ENCODE measurements around the gene PDLIM5. TPM values are rescaled to one million over a fixed set of nuclear protein-coding genes. Genes with fewer than 3 reads are reported as not detected.
"Not testable (repeated sequence)": the region's sequence is repeated elsewhere in the genome, so short reads cannot be mapped to it uniquely, and the experiment has no call there.

Gene PDLIM5
- polyA plus RNA-seq, 1 donor (not counting 4 experiments of a cell fraction or from before 2014, with no cell fraction given) = 112 TPM

- peaks cover 3 to 12% of the 10 kb centered on the region in 2 experiments for H3K36me3 ChIP-seq (ENCODE audit: control insufficient read depth in 2 of 2, extremely low read depth in 1 of 2, insufficient read depth in 2 of 2, low read length in 2 of 2)
- H3K4me1 ChIP-seq (ENCODE audit: control insufficient read depth, extremely low read depth, insufficient read depth, low read length) = no peaks in the 10 kb centered on the region
- H3K9me1 ChIP-seq (ENCODE audit: control insufficient read depth, extremely low read depth, insufficient read depth, low read length) = no peaks in the 10 kb centered on the region
- H3K4me3 ChIP-seq (ENCODE audit: control insufficient read depth in 2 of 3, extremely low read depth in 1 of 3, insufficient read depth in 2 of 3, low read depth in 1 of 3, low read length in 3 of 3) = no peak overlapping the region
- H3K4me2 ChIP-seq (ENCODE audit: control insufficient read depth, extremely low read depth, insufficient read depth, low read depth, low read length) = no peak overlapping the region
- H3K27ac ChIP-seq (ENCODE audit: control insufficient read depth, insufficient read depth, low read length) = no peak overlapping the region
- no peaks in the 10 kb centered on the region for H3K27me3 ChIP-seq (ENCODE audit: control insufficient read depth, extremely low read depth, insufficient read depth, low read length)
- no peaks in the 10 kb centered on the region for H3K79me2 ChIP-seq (ENCODE audit: control insufficient read depth, insufficient read depth, low read length)
- H3K9me3 ChIP-seq (ENCODE audit: control insufficient read depth, low read depth, low read length) = no peaks in the 10 kb centered on the region
- no peak overlapping the region for H3K9ac ChIP-seq (ENCODE audit: control insufficient read depth, extremely low read depth, insufficient read depth, low read length)
- dilution Hi-C loops (cut with MboI; ENCODE audit: extremely low pct_ligation_motif_present, low sequenced_read_pairs) = no loop called here
- DNase-seq (ENCODE audit: low read depth, low spot score) (no peak), FAIRE-seq (no peak)
- H2AFZ ChIP-seq (ENCODE audit: control insufficient read depth, low read length) = no peak overlapping the region
- H4K20me1 ChIP-seq (ENCODE audit: control insufficient read depth, extremely low read depth, insufficient read depth, low read length) = no peaks in the 10 kb centered on the region
- TF ChIP-seq EZH2 (IDR thresholded peaks at IDR 0.05; ENCODE audit: low read length) (no peak), CTCF (optimal IDR thresholded peaks at IDR 0.05 in 1 of 3, IDR thresholded peaks at IDR 0.05 in 1 of 3, conservative IDR thresholded peaks at IDR 0.05 in 1 of 3; ENCODE audit: extremely low read depth in 1 of 3, insufficient read depth in 2 of 3, low read length in 3 of 3) (no peak)
Measured at GRCh38 chr4:94626942-94627341, 175.2 kb downstream of the PDLIM5 start.

GRCh38 chr4:94629058-94629457, 177.3 kb downstream of the PDLIM5 start:
- H3K27ac ChIP-seq (ENCODE audit: control insufficient read depth, insufficient read depth, low read length); DNase-seq (ENCODE audit: low read depth, low spot score); H3K4me1 ChIP-seq (ENCODE audit: control insufficient read depth, extremely low read depth, insufficient read depth, low read length); H3K4me3 ChIP-seq (ENCODE audit: control insufficient read depth in 2 of 3, extremely low read depth in 1 of 3, insufficient read depth in 2 of 3, low read depth in 1 of 3, low read length in 3 of 3); H3K79me2 ChIP-seq (ENCODE audit: control insufficient read depth, insufficient read depth, low read length); FAIRE-seq; H3K27me3 ChIP-seq (ENCODE audit: control insufficient read depth, extremely low read depth, insufficient read depth, low read length); H3K9ac ChIP-seq (ENCODE audit: control insufficient read depth, extremely low read depth, insufficient read depth, low read length); H4K20me1 ChIP-seq (ENCODE audit: control insufficient read depth, extremely low read depth, insufficient read depth, low read length); H3K4me2 ChIP-seq (ENCODE audit: control insufficient read depth, extremely low read depth, insufficient read depth, low read depth, low read length); H3K9me3 ChIP-seq (ENCODE audit: control insufficient read depth, low read depth, low read length); H2AFZ ChIP-seq (ENCODE audit: control insufficient read depth, low read length); dilution Hi-C loops (cut with MboI; ENCODE audit: extremely low pct_ligation_motif_present, low sequenced_read_pairs); H3K9me1 ChIP-seq (ENCODE audit: control insufficient read depth, extremely low read depth, insufficient read depth, low read length): not testable (repeated sequence)
- H3K36me3 ChIP-seq (ENCODE audit: control insufficient read depth in 2 of 2, extremely low read depth in 1 of 2, insufficient read depth in 2 of 2, low read length in 2 of 2) = peaks cover 0 to 12% of the 10 kb centered on the region in 2 experiments

GRCh38 chr4:94629837-94630236, 178.1 kb downstream of the PDLIM5 start:
- no peak for FAIRE-seq
- H3K4me2 ChIP-seq (ENCODE audit: control insufficient read depth, extremely low read depth, insufficient read depth, low read depth, low read length) = no peak overlapping the region
- TF ChIP-seq CTCF (optimal IDR thresholded peaks at IDR 0.05 in 1 of 3, IDR thresholded peaks at IDR 0.05 in 1 of 3, conservative IDR thresholded peaks at IDR 0.05 in 1 of 3; ENCODE audit: extremely low read depth in 1 of 3, insufficient read depth in 2 of 3, low read length in 3 of 3) = no peak
- no peak for TF ChIP-seq EZH2 (IDR thresholded peaks at IDR 0.05; ENCODE audit: low read length)
- H3K27me3 ChIP-seq (ENCODE audit: control insufficient read depth, extremely low read depth, insufficient read depth, low read length) = no peaks in the 10 kb centered on the region
- peaks cover 0 to 11% of the 10 kb centered on the region in 2 experiments for H3K36me3 ChIP-seq (ENCODE audit: control insufficient read depth in 2 of 2, extremely low read depth in 1 of 2, insufficient read depth in 2 of 2, low read length in 2 of 2)
- no peak for DNase-seq (ENCODE audit: low read depth, low spot score)
- dilution Hi-C loops (cut with MboI; ENCODE audit: extremely low pct_ligation_motif_present, low sequenced_read_pairs) = no loop called here
- H3K4me3 ChIP-seq (ENCODE audit: control insufficient read depth in 2 of 3, extremely low read depth in 1 of 3, insufficient read depth in 2 of 3, low read depth in 1 of 3, low read length in 3 of 3) = no peak overlapping the region
- H3K9ac ChIP-seq (ENCODE audit: control insufficient read depth, extremely low read depth, insufficient read depth, low read length) = no peak overlapping the region
- no peaks in the 10 kb centered on the region for H3K9me3 ChIP-seq (ENCODE audit: control insufficient read depth, low read depth, low read length)
- no peaks in the 10 kb centered on the region for H4K20me1 ChIP-seq (ENCODE audit: control insufficient read depth, extremely low read depth, insufficient read depth, low read length)
- no peak overlapping the region for H2AFZ ChIP-seq (ENCODE audit: control insufficient read depth, low read length)
- no peaks in the 10 kb centered on the region for H3K9me1 ChIP-seq (ENCODE audit: control insufficient read depth, extremely low read depth, insufficient read depth, low read length)
- no peaks in the 10 kb centered on the region for H3K4me1 ChIP-seq (ENCODE audit: control insufficient read depth, extremely low read depth, insufficient read depth, low read length)
- H3K27ac ChIP-seq (ENCODE audit: control insufficient read depth, insufficient read depth, low read length) = no peak overlapping the region
- no peaks in the 10 kb centered on the region for H3K79me2 ChIP-seq (ENCODE audit: control insufficient read depth, insufficient read depth, low read length)
